Brain microvascular endothelial cell (primary cell): Measurements from ENCODE around the gene C22orf23.

Experiments
- DNase-seq: peaks from one replicate; pipeline ENCODE4 v3.0.0-alpha.2; 2020
- H3K27ac ChIP-seq: fragments of 250-450 bp; sonication (Bioruptor Pico); 2 replicates; pipeline ENCODE4 v1.5.1; 2020; ENCODE audit warnings: mild to moderate bottlenecking, moderate library complexity
- H3K27me3 ChIP-seq: fragments of 250-450 bp; sonication (Bioruptor Pico); replicated peaks from 2 replicates; pipeline ENCODE4 v1.5.1; 2020; ENCODE audit warnings: mild to moderate bottlenecking
- H3K36me3 ChIP-seq: fragments of 250-450 bp; sonication (Bioruptor Pico); replicated peaks from 2 replicates; pipeline ENCODE4 v1.5.1; 2020; ENCODE audit warnings: mild to moderate bottlenecking
- H3K4me3 ChIP-seq: 2 replicates; pipeline ENCODE4 v1.5.1; 2011; ENCODE audit warnings: low read depth, mild to moderate bottlenecking, control low read depth, low read length, moderate library complexity
- in situ Hi-C: cut with HindIII; loops from 2 replicates; pipeline ENCODE4 v1.10.0; 2017; ENCODE audit warnings: low sequenced_read_pairs, low pct_ligation_motif_present
- TF ChIP-seq, protein P1 (sequence below): IDR thresholded peaks from 2 replicates; pipeline ENCODE4 v1.5.1; 2011; ENCODE audit warnings: low read depth, mild to moderate bottlenecking, moderate library complexity, low read length, control low read depth, inconsistent platforms; ENCODE audit errors: missing control alignments

Gene C22orf23

DNA sequence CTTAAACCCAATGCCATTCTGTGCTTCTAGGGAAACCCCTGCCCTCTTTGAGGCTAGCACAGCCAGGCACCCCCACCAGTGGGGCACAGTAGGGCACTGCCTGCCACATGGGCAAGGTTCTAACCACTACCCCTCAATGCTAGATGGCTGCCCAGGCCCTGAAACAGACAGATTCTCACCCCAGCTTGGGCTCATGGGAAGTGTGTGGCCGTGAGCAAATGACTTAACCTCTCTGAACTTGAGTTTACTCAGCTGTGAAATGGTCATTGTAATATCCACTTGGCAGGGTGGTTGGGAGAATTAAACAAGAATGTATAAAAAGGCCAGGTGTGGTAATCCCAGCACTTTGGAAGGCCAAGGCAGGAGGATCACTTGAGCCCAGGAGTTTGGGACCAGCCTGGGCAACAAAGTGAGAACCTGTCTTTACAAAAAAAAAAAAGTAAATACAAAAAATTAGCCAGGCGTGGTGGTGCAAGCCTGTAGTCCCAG, 22.4 kb downstream of the C22orf23 start:
- DNase-seq, result no peak
- no peak overlapping the region for H3K4me3 ChIP-seq
- in situ Hi-C loops, result no loop called here
- no peak overlapping the region for H3K27ac ChIP-seq
- TF ChIP-seq, protein P1, sequence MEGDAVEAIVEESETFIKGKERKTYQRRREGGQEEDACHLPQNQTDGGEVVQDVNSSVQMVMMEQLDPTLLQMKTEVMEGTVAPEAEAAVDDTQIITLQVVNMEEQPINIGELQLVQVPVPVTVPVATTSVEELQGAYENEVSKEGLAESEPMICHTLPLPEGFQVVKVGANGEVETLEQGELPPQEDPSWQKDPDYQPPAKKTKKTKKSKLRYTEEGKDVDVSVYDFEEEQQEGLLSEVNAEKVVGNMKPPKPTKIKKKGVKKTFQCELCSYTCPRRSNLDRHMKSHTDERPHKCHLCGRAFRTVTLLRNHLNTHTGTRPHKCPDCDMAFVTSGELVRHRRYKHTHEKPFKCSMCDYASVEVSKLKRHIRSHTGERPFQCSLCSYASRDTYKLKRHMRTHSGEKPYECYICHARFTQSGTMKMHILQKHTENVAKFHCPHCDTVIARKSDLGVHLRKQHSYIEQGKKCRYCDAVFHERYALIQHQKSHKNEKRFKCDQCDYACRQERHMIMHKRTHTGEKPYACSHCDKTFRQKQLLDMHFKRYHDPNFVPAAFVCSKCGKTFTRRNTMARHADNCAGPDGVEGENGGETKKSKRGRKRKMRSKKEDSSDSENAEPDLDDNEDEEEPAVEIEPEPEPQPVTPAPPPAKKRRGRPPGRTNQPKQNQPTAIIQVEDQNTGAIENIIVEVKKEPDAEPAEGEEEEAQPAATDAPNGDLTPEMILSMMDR, result no peak
- peaks cover 62% of the 10 kb centered on the region for H3K36me3 ChIP-seq
- H3K27me3 ChIP-seq, result no peaks in the 10 kb centered on the region

DNA sequence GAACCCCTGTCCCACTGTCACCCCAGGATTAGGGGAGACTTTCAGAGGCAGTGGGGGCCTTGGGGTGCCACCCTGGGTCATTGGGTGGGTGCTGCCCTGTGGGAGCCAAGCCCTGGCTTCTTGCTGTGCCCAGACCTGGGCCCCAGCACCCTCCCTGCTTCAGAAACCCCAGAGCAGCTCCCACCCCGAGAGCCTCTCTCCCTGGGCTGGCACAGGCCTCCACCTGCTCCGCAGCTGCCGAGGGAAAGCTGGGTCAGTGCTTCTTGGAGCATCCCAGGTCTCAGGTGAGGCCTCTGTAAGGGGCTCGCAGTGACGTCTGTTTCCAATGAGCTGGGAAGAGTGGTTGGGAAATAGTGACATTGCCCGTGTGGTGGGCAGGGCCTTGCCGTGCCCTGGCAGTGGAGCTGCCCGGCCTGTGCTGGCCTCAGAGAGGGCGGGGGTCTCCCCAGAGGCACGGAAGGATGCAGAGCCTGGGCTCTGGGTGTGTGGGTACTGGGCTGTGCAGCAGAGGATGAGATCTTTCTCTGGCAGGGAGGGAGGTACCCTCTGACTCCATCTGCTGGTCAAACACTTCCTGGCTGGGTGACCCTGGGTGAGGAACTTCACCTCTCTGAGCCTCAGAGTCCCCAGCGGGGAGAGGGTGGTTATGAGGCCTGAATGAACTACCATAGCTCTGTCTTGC, 23.0 kb downstream of the C22orf23 start:
- no peak for DNase-seq
- Histone ChIP-seq H3K4me3 (no peak overlapping the region), H3K27me3 (no peaks in the 10 kb centered on the region), H3K36me3 (peaks cover 68% of the 10 kb centered on the region), H3K27ac (no peak overlapping the region)
- TF ChIP-seq, protein P1, result peak; percentile 77
- in situ Hi-C loops, result no loop called here

DNA sequence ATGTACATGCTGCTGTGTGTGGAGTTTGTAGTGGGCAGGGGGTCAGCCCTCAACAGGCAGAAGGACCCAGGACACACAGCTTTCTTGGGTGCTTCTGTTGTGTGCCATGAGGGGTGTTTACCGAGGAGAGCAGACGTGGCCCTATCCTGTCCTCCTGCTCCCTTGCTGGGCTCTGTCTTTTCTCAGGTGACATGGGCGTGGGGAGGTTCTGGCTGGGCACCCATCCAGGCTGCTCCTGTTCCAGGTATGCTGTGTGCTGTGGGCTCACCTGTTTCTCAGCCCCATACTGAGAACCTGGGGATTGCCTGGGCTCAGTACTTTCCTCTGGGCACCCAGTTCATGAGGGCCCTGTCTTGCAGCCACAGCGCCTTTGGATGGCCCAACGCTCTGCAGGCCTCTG, 24.0 kb downstream of the C22orf23 start:
- no peak for DNase-seq
- Histone ChIP-seq H3K4me3 (no peak overlapping the region), H3K27me3 (no peaks in the 10 kb centered on the region), H3K27ac (no peak overlapping the region), H3K36me3 (peaks cover 75% of the 10 kb centered on the region)
- in situ Hi-C loops, result no loop called here
- TF ChIP-seq, protein P1, result no peak

DNA sequence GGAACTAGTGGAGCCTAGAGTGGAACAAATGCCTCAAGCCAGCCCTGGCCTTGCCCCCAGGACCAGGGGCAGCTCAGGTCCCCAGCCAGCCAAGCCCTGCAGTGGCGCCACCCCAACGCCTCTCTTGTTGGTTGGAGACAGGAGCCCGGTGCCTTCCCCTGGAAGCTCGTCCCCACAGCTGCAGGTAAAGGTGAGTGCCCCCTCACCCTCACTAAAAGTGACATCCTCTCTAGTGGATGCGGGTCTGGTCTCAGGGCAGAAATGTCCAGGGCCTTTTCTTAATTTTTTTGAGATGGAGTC, 25.8 kb downstream of the C22orf23 start:
- Histone ChIP-seq H3K4me3 (no peak overlapping the region), H3K27me3 (no peaks in the 10 kb centered on the region), H3K36me3 (peaks cover 74% of the 10 kb centered on the region), H3K27ac (no peak overlapping the region)
- in situ Hi-C loops, result no loop called here
- TF ChIP-seq, protein P1, result no peak
- no peak for DNase-seq

DNA sequence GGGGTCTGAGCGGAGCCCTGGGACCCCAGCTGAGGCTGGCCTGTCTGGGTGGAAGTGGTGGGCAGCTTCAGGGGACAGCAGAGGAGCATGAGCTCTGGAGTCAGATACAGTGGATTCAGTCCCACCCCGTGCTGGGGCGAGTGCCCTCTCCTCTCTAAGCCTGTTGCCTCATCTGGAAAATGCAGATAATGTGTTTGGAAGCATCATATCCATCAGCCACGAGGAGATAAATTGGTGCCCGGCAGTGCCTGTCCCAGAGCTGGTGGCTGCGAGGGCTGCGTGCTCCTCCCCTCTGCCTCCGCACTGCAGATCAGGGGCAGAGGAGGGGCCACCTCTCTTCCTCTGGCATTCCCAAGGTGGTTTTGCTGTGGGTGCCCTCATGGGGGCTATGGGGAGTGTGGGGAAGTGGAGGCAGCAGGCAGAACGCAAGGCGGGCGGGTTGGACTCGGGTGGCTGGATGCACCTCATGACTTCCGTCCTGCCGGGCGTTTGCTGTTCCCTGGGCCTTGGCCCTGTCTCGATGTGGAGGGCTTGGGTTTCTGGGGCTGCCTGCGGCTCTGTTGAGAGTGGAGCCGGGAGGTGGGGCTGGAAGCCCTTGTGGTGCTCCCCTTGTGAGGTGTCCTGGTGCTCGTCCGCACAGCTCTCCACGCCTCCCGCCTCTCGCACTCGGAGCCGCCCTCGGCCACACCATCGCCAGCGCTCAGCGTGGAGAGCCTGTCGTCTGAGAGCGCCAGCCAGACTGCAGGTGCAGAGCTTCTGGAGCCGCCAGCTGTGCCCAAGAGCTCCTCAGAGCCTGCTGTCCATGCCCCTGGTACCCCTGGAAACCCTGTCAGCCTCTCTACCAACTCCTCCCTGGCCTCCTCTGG, 26.4 kb downstream of the C22orf23 start:
- H3K27me3 ChIP-seq, result no peaks in the 10 kb centered on the region
- H3K36me3 ChIP-seq, result peaks cover 68% of the 10 kb centered on the region
- in situ Hi-C loops, result no loop called here
- DNase-seq, result no peak
- no peak overlapping the region for H3K27ac ChIP-seq
- TF ChIP-seq, protein P1, result no peak
- no peak overlapping the region for H3K4me3 ChIP-seq

DNA sequence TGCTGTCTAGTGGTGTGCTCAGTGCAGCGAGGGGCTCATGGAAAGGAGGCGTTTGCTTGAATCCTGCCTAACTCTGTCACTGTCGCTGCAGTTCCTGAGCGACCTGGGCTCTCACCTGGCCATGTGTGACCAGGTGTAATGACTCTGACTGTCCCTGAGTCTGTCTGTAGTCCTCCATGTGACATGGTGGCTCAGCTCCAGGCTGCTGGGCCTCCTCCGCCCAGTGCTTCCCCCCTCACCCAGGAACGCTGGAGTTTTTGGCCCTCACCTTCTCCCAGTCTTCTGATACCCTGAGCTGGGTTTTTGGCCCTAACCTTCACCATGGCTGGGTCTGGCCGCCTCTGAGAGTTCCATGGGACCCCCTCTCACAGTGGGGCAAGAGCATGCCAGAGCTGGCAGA, 27.0 kb downstream of the C22orf23 start:
- peaks cover 64% of the 10 kb centered on the region for H3K36me3 ChIP-seq
- in situ Hi-C loops, result no loop called here
- TF ChIP-seq, protein P1, result no peak
- no peak overlapping the region for H3K27ac ChIP-seq
- no peak for DNase-seq
- H3K4me3 ChIP-seq, result no peak overlapping the region
- H3K27me3 ChIP-seq, result no peaks in the 10 kb centered on the region
